B cell (primary cell): ENCODE results near the gene LUC7L.

Experiments used
- EZH2 ChIP-seq: IDR thresholded peaks from 2 replicates; pipeline ENCODE4 v1.6.1; 2012; ENCODE audit warnings: borderline replicate concordance, low read depth, mild to moderate bottlenecking, moderate library complexity, low read length; ENCODE audit not compliant: insufficient read depth, poor library complexity, severe bottlenecking
- TF ChIP-seq, protein P1 (sequence below): fragments of 200-600 bp; IDR thresholded peaks from one replicate; pipeline ENCODE4 v1.8.0; 2022; ENCODE audit warnings: antibody characterized with exemption, mild to moderate bottlenecking

DNA sequence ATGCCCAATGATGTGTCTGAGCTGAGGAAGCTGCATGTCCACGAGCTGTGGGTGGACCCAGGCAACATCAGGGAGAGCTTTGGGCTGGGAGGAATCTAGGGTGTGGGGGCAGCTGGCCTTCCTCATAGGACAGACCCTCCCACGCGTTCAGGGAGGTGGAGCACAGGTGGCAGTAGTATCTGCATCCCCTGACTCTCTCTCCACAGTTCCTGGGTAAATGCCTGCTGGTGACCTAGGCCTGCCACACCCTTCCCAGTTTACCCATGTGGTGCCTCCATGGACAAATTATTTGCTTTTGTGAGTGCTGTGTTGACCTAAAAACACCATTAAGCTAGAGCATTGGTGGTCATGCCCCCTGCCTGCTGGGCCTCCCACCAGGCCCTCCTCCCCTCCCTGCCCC, 60.2 kb downstream of the LUC7L start:
- TF ChIP-seq EZH2, result no peak
- TF ChIP-seq, protein P1, sequence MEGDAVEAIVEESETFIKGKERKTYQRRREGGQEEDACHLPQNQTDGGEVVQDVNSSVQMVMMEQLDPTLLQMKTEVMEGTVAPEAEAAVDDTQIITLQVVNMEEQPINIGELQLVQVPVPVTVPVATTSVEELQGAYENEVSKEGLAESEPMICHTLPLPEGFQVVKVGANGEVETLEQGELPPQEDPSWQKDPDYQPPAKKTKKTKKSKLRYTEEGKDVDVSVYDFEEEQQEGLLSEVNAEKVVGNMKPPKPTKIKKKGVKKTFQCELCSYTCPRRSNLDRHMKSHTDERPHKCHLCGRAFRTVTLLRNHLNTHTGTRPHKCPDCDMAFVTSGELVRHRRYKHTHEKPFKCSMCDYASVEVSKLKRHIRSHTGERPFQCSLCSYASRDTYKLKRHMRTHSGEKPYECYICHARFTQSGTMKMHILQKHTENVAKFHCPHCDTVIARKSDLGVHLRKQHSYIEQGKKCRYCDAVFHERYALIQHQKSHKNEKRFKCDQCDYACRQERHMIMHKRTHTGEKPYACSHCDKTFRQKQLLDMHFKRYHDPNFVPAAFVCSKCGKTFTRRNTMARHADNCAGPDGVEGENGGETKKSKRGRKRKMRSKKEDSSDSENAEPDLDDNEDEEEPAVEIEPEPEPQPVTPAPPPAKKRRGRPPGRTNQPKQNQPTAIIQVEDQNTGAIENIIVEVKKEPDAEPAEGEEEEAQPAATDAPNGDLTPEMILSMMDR, result no peak
